T1000 (cell line): Measurements from ENCODE around the gene NPTX1.

Experiments used
- DNase-seq: peaks from one replicate; lab custom pipeline; 2025; ENCODE audit warnings: mixed read lengths; lab: John Stamatoyannopoulos, UW

NPTX1 gene

GRCh38 chr17:80458016-80458415, 18.4 kb downstream of the NPTX1 start:
- no peak for DNase-seq

- DNase-seq, result no peak
These were observed 19.1 kb downstream of the NPTX1 start for GRCh38 chr17:80457236-80457856.

DNA sequence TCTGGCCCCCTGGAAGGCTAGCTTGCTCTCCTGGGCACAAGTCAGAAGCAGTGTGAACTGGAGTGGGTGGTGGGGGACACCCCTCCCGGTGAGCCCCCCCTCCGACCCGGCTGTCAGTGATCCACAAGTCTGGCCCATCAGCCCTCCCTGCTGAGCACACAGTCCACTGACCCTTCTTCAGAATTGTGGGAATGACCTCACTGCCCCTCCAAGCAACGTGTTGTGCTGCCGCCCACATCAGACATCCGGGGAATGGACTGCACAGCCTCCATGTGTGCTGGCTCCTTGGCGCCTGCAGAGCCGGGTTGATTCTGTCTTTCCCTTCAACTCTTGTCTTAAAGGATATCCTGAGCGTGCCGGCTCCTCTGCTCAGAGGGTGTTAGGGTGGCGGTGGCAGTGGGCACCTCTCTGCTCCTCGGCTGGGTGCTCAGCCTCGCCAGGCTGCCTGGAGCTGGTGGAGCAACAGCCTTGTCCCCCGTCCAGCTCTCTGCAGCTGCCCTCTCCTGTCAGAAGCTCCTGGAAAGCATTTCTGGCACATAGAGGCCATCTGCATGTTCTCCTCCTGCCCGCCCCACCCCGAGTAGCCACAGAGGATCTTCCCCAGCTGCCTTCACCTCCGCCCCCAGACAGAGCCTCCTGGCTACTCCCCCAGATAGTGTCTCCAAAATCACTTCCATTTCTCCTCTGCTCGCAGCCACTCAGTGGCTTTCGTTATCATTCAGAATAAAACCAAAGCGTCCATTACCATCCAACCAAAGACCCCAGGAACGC, 19.8 kb downstream of the NPTX1 start:
- no peak for DNase-seq

- DNase-seq, result no peak
These were observed 20.6 kb downstream of the NPTX1 start for GRCh38 chr17:80455784-80456183.

GRCh38 chr17:80455336-80455710, 21.1 kb downstream of the NPTX1 start:
- no peak for DNase-seq

DNA sequence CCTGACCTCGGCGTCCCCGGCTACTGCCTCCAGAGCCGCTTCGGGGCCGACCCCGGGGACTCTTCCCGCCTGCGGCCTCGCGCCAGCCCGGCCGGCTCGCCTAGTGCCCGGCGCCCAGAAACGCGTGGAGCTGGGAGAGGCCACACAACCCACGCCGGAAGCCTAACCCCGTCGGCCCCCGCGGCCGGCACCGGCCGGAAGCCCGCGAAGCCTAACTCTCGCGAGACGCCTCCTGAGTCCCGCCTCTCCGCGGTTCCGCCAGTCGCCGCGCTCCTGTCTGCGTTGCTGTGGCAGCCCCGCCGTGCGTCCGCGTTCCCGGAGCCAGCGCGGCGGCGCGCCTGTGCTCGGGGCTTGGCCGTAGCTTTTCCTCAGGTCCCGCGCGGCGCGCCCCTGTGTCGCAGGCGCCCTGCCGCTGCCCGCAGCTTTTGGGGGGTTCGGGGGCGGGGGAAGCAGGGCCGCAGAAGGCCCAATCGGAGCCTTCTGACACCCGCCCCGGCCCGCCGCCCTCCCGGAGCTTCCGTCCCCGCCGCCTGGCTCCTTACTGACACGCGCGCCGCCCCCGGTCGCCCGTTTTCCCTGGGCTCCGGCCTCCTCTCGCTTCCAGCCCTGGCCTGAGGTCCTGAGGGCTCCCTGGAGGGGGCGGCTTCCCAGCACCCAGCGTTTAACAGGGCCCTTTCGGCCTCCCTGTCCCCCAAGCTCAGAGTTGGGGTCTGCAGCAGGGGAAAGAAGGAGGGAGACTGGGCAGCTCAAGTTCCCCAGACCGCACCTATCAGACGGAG, 21.7 kb downstream of the NPTX1 start:
- DNase-seq, result peak; percentile 95

GRCh38 chr17:80453998-80454556, 22.3 kb downstream of the NPTX1 start:
- DNase-seq, result no peak

GRCh38 chr17:80453126-80453997, 23.0 kb downstream of the NPTX1 start:
- DNase-seq, result no peak

GRCh38 chr17:80452173-80452915, 24.1 kb downstream of the NPTX1 start:
- no peak for DNase-seq

GRCh38 chr17:80451104-80451775, 25.2 kb downstream of the NPTX1 start:
- no peak for DNase-seq

DNA sequence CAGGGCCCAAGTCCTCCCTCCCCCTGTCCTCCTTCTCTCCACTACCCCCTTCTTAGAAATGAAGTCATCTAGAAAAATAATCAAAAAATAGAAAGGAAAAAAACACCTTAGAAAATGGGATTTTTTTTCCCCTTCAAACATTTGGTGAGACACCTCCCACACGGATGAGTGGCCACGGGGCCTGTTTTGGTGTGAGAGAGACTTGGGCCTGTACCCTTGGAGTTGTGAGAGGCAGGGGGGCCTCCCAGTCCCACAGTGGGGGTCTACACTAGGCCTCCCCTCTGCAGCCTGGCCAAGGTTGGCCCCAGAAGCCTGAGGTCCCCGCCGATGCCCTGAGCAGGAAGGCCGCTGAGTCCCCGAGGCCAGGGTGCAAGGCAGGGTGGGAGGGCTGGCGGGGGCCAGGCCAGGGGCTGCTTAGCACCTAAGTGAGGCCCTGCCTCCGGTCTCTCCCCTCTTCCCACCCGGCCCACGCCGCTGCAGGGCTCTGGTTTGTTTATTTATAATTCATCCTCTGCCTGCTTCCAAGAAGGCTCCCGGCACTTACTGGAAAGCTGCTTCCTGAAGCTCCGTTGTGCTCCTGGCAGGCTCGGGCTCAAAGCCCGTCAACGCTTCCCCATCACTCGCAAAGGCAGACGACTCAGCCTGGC, 26.4 kb downstream of the NPTX1 start:
- DNase-seq, result no peak

DNA sequence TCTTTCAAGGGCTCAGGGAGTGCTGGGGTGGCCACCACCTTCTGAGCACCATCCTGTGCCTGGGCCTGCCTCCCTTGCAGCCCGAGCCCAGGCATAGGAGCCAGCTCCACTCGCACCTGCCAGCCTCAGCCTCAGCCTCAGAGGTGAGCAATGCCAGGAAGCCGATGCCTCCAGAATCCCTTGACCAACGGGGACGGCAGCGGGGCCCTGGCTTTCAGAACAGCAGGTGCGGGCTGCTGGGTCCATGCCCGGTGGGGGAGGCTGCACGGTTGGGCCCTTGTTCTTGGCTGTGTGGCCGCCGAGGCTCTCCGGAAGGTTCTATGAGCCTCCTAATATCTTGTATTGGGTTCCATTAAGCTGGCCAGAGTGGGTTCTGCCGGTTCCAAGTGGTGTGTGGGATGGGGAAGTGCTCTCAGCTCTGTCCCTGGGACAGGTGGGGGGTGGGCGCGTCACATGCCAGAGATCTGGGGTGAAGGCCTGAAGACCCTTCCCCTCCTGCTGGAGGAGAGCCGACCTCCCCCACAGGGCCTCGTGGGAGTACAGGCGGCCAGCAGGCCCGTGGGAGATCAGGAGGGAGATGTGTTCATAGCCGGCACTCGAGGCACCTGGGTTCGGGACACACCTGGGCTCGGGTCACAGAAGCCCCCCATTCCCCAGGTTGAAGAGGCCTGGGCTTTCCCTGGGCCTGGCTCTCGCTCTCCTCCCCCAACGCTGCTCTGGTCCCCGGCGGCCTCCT, 27.0 kb downstream of the NPTX1 start:
- no peak for DNase-seq

DNA sequence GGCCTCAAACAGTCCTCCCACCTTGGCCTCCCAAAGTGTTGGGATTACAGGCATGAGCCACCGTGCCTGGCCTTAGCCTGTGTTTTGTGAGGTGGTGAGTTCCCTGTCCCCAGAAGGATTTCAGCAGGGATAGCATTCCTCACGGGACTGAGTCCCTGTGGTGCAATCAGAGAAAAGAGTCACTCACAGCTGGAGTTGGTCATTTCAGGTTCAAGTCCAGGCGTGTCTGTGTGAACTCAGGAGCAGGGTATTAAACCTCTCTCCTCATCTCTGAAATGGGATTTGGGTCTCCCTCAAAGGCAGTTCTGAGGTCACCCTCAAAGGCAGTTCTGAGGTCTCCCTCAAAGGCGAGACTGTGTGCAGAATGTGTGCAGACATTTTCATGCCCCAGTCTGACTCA, 28.6 kb downstream of the NPTX1 start:
- no peak for DNase-seq

- no peak for DNase-seq
These were observed 29.6 kb downstream of the NPTX1 start for GRCh38 chr17:80446645-80447405.

- no peak for DNase-seq
These were observed 30.7 kb downstream of the NPTX1 start for GRCh38 chr17:80445726-80446110.

DNA sequence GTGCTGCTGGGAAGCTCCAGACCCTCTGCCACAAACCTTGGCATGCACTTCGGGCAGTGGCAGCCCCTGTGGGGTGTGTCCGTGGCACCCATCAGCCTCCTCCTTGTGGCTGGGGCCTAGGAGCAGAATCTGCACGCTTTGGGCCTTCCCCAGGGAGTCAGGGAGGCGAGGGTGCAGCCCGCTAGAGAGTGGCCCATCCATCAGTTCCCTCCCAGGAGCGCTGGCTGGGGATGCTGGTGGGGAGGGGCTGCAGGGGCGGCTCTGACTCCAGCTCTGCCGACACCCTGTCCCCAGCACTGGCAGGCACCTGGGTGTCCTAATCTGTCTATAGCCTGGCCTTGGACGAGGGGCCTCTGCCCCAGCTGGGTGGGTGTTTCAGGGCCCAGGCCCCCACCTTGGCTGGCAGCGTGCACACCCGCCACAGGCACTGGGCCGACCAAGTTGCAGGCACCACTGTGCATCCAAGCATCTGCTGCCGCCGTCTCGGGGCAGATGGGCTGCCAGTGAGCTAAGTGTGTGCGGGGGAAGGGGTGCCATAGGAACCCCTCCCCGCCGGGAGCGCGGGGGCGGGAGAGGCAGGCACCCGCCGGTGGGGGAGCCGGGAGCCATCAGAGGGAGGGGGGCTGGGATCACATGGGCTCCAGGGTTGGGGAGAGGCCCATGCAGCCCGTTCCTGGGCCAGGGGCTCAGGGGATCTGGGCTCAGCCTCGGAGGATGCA, 31.2 kb downstream of the NPTX1 start:
- DNase-seq, result no peak

DNA sequence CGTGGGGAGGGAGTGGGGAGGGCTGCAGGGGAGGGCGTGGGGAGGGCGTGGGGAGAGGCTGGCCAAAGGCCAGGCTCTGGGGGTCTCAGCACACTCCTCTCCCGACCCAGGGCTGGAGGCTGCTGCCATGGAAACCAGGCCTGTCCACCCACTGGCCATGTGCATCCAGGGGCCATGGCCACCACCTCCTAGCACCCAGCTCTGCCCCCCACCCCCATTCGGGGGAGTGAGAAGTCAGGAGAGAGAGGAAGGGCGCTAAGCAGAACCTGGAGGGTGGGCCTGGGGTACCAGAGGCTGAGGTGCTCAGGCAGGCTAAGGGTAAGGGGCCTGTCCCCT, 31.8 kb downstream of the NPTX1 start:
- DNase-seq, result no peak
